Measurements from ENCODE around the gene BRINP1. TPM values are rescaled to one million over a fixed set of nuclear protein-coding genes. Genes with fewer than 3 reads are reported as not detected.

The BRINP1 gene
- total RNA-seq, 2 experiments from 2014 or later = not detected

GRCh38 chr9:119284118-119284517 lies 85.1 kb downstream of the BRINP1 start:
- no peak for DNase-seq
- CTCF ChIA-PET = no interaction called here
- intact Hi-C loops (cut with micrococcal nuclease) = loop anchor here (10.0 kb wide), 1 partner anchor 1639 kb away; no protein-coding TSS in a partner anchor
- Mint-ChIP-seq H3K4me1 (ENCODE audit: low read depth) (no peaks in the 10 kb centered on the region), H3K36me3 (no peaks in the 10 kb centered on the region), H3K4me3 (no peak overlapping the region), H3K27me3 (no peaks in the 10 kb centered on the region), H3K9me3 (no peaks in the 10 kb centered on the region), H3K27ac (no peak overlapping the region)
- POLR2A ChIA-PET = no interaction called here

- CTCF ChIA-PET = no interaction called here
- POLR2A ChIA-PET = no interaction called here
- H3K4me1 Mint-ChIP-seq (ENCODE audit: low read depth) = no peaks in the 10 kb centered on the region
- no peak overlapping the region for H3K27ac Mint-ChIP-seq
- intact Hi-C loops (cut with micrococcal nuclease) = loop anchor here (10.0 kb wide), 1 partner anchor 1638 kb away; no protein-coding TSS in a partner anchor
- no peak overlapping the region for H3K4me3 Mint-ChIP-seq
- no peaks in the 10 kb centered on the region for H3K36me3 Mint-ChIP-seq
- H3K9me3 Mint-ChIP-seq = no peaks in the 10 kb centered on the region
- no peaks in the 10 kb centered on the region for H3K27me3 Mint-ChIP-seq
- DNase-seq = no peak
Measured at GRCh38 chr9:119283078-119283794, 86.0 kb downstream of the BRINP1 start.

- H3K9me3 Mint-ChIP-seq = no peaks in the 10 kb centered on the region
- H3K4me3 Mint-ChIP-seq = no peak overlapping the region
- no peaks in the 10 kb centered on the region for H3K36me3 Mint-ChIP-seq
- POLR2A ChIA-PET = no interaction called here
- CTCF ChIA-PET = no interaction called here
- no peaks in the 10 kb centered on the region for H3K4me1 Mint-ChIP-seq (ENCODE audit: low read depth)
- no peak for DNase-seq
- intact Hi-C loops (cut with micrococcal nuclease) = loop anchor here (10.0 kb wide), 1 partner anchor 1638 kb away; no protein-coding TSS in a partner anchor
- H3K27ac Mint-ChIP-seq = no peak overlapping the region
- H3K27me3 Mint-ChIP-seq = no peaks in the 10 kb centered on the region
Measured at GRCh38 chr9:119282476-119283077, 86.7 kb downstream of the BRINP1 start.

- POLR2A ChIA-PET = no interaction called here
- H3K27me3 Mint-ChIP-seq = no peaks in the 10 kb centered on the region
- no peak overlapping the region for H3K27ac Mint-ChIP-seq
- H3K36me3 Mint-ChIP-seq = no peaks in the 10 kb centered on the region
- intact Hi-C loops (cut with micrococcal nuclease) = loop anchor here (10.0 kb wide), 1 partner anchor 1636 kb away; no protein-coding TSS in a partner anchor
- no peak overlapping the region for H3K4me3 Mint-ChIP-seq
- no peak for DNase-seq
- no peaks in the 10 kb centered on the region for H3K9me3 Mint-ChIP-seq
- CTCF ChIA-PET = no interaction called here
- H3K4me1 Mint-ChIP-seq (ENCODE audit: low read depth) = no peaks in the 10 kb centered on the region
Measured at GRCh38 chr9:119280740-119281485, 88.3 kb downstream of the BRINP1 start.

GRCh38 chr9:119278171-119278570 lies 91.1 kb downstream of the BRINP1 start:
- intact Hi-C loops (cut with micrococcal nuclease) = no loop called here
- ChIA-PET CTCF (no interaction called here), POLR2A (no interaction called here)
- H3K27ac Mint-ChIP-seq = no peak overlapping the region
- H3K36me3 Mint-ChIP-seq = no peaks in the 10 kb centered on the region
- H3K9me3 Mint-ChIP-seq = no peaks in the 10 kb centered on the region
- DNase-seq = no peak
- H3K4me1 Mint-ChIP-seq (ENCODE audit: low read depth) = no peaks in the 10 kb centered on the region
- H3K4me3 Mint-ChIP-seq = no peak overlapping the region
- no peaks in the 10 kb centered on the region for H3K27me3 Mint-ChIP-seq

DNA sequence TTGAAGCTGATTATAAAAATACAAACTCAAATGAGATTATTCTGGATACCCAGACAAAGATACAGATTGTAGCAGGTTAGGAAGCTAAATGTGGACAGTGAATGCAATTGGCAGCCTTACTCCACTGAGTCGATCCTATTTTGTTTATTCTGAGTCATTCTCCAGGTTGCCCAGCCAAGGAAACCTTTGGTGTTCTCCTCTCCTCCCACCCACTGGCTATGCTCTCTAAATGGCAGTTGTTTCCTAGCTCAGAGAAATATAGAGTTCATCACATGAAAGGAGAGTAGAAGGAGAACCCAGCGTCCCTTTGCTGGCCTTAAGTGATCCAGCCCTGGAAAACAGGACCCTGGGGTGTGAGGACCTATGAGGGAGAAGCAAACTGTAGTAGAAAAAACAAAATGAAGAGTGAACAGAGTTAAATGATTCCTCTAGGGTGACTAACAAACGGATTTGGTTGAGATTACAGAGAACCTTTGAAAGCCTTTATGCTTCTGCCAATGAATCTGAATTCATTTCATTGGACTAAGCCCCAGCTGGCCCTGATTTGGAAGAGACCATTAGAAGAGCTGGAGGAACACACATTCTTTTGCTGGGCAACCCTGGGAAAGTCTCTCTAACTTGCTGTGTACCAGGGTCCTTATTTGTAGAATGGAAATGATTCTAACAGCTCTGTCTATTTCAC lies 95.1 kb downstream of the BRINP1 start:
- DNase-seq = no peak
- CTCF ChIA-PET = interaction anchor here (0.6 kb wide), 1 partner anchor 15 kb away, joined by 4 read pairs; no protein-coding TSS in a partner anchor
- no peaks in the 10 kb centered on the region for H3K27me3 Mint-ChIP-seq
- H3K27ac Mint-ChIP-seq = no peak overlapping the region
- H3K36me3 Mint-ChIP-seq = no peaks in the 10 kb centered on the region
- no peaks in the 10 kb centered on the region for H3K4me1 Mint-ChIP-seq (ENCODE audit: low read depth)
- intact Hi-C loops (cut with micrococcal nuclease) = no loop called here
- no peaks in the 10 kb centered on the region for H3K9me3 Mint-ChIP-seq
- POLR2A ChIA-PET = no interaction called here
- no peak overlapping the region for H3K4me3 Mint-ChIP-seq

GRCh38 chr9:119273325-119273904 lies 95.8 kb downstream of the BRINP1 start:
- intact Hi-C loops (cut with micrococcal nuclease) = no loop called here
- Mint-ChIP-seq H3K27ac (no peak overlapping the region), H3K4me3 (no peak overlapping the region), H3K9me3 (no peaks in the 10 kb centered on the region), H3K36me3 (no peaks in the 10 kb centered on the region), H3K4me1 (ENCODE audit: low read depth) (no peaks in the 10 kb centered on the region), H3K27me3 (no peaks in the 10 kb centered on the region)
- POLR2A ChIA-PET = no interaction called here
- CTCF ChIA-PET = interaction anchor here (0.6 kb wide), 1 partner anchor 16 kb away, joined by 4 read pairs; no protein-coding TSS in a partner anchor
- no peak for DNase-seq

GRCh38 chr9:119272500-119273211 lies 96.6 kb downstream of the BRINP1 start:
- POLR2A ChIA-PET = no interaction called here
- Mint-ChIP-seq H3K4me1 (ENCODE audit: low read depth) (no peaks in the 10 kb centered on the region), H3K4me3 (no peak overlapping the region), H3K27me3 (no peaks in the 10 kb centered on the region), H3K27ac (no peak overlapping the region), H3K36me3 (no peaks in the 10 kb centered on the region), H3K9me3 (no peaks in the 10 kb centered on the region)
- intact Hi-C loops (cut with micrococcal nuclease) = no loop called here
- no peak for DNase-seq
- CTCF ChIA-PET = no interaction called here

- intact Hi-C loops (cut with micrococcal nuclease) = no loop called here
- ChIA-PET POLR2A (no interaction called here), CTCF (no interaction called here)
- no peak overlapping the region for H3K27ac Mint-ChIP-seq
- no peaks in the 10 kb centered on the region for H3K36me3 Mint-ChIP-seq
- no peaks in the 10 kb centered on the region for H3K27me3 Mint-ChIP-seq
- H3K9me3 Mint-ChIP-seq = peaks cover 3% of the 10 kb centered on the region
- no peaks in the 10 kb centered on the region for H3K4me1 Mint-ChIP-seq (ENCODE audit: low read depth)
- H3K4me3 Mint-ChIP-seq = no peak overlapping the region
- DNase-seq = no peak
Measured at GRCh38 chr9:119268985-119269384, 100.2 kb downstream of the BRINP1 start.

DNA sequence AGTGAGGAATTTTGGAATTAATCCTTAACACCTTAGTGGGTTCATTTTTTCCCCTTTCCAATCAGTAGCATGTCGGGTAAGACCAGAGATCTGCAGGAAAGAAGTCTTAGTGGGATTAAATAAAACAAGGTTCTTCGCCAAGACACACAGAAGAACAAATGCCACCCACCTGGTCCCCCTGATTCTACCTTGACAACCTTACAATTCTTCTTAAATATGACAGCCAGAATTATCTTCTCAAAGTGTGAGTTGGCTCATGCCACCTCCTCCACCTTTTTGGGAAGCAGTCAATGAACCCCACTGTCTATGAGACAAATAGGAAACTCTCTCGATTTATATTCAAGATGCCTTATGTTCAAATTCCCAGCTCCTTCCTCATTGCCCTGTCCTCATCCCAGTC lies 105.1 kb downstream of the BRINP1 start:
- Mint-ChIP-seq H3K9me3 (peaks cover 3% of the 10 kb centered on the region), H3K27ac (no peak overlapping the region), H3K36me3 (no peaks in the 10 kb centered on the region), H3K4me1 (ENCODE audit: low read depth) (no peaks in the 10 kb centered on the region), H3K27me3 (no peaks in the 10 kb centered on the region), H3K4me3 (no peak overlapping the region)
- no peak for DNase-seq
- ChIA-PET POLR2A (no interaction called here), CTCF (no interaction called here)
- intact Hi-C loops (cut with micrococcal nuclease) = no loop called here

- H3K4me1 Mint-ChIP-seq (ENCODE audit: low read depth) = no peaks in the 10 kb centered on the region
- no peaks in the 10 kb centered on the region for H3K36me3 Mint-ChIP-seq
- intact Hi-C loops (cut with micrococcal nuclease) = no loop called here
- CTCF ChIA-PET = no interaction called here
- H3K9me3 Mint-ChIP-seq = no peaks in the 10 kb centered on the region
- DNase-seq = no peak
- H3K27ac Mint-ChIP-seq = no peak overlapping the region
- H3K27me3 Mint-ChIP-seq = no peaks in the 10 kb centered on the region
- no peak overlapping the region for H3K4me3 Mint-ChIP-seq
- POLR2A ChIA-PET = no interaction called here
Measured at GRCh38 chr9:119257592-119257991, 111.6 kb downstream of the BRINP1 start.
